Endothelial cell of umbilical vein (primary cell): ENCODE results near the gene TRAPPC2L.

Experiments used
- EZH2 ChIP-seq: IDR thresholded peaks from 2 replicates; pipeline ENCODE4 v1.6.1; 2012; ENCODE audit warnings: borderline replicate concordance, low read depth, mild to moderate bottlenecking, moderate library complexity, low read length, inconsistent platforms; ENCODE audit not compliant: severe bottlenecking
- FOS ChIP-seq: IDR thresholded peaks from 2 replicates; pipeline ENCODE4 v1.6.1; 2011; ENCODE audit warnings: mild to moderate bottlenecking, low read length, moderate library complexity, borderline replicate concordance; ENCODE audit not compliant: insufficient read depth
- JUN ChIP-seq: IDR thresholded peaks from 2 replicates; pipeline ENCODE4 v1.6.1; 2011; ENCODE audit warnings: borderline replicate concordance, low read depth; ENCODE audit not compliant: insufficient read length, insufficient read depth
- MAX ChIP-seq: IDR thresholded peaks from 2 replicates; pipeline ENCODE4 v1.6.1; 2011; ENCODE audit not compliant: insufficient read depth, insufficient read length
- MYC ChIP-seq: IDR thresholded peaks from one replicate; pipeline ENCODE4 v1.6.1; 2011; ENCODE audit warnings: mild to moderate bottlenecking, low read depth, low read length
- POLR2A ChIP-seq: IDR thresholded peaks from 2 replicates; pipeline ENCODE4 v1.6.1; 2012; ENCODE audit warnings: low read depth, mild to moderate bottlenecking, control low read depth, low read length
- POLR2AphosphoS5 ChIP-seq: IDR thresholded peaks from 2 replicates; pipeline ENCODE4 v1.6.1; 2012; ENCODE audit warnings: low read depth, mild to moderate bottlenecking, control low read depth, low read length, moderate library complexity; ENCODE audit not compliant: insufficient read depth
- TF ChIP-seq, protein P1 (sequence below), 2 donors: IDR thresholded peaks; 1 replicate in 1 of 2; 2 replicates in 1 of 2; pipeline ENCODE4 v1.5.1; 2011; ENCODE audit warnings: low read length in 2 of 2, mild to moderate bottlenecking in 2 of 2, moderate library complexity in 2 of 2, control low read depth in 1 of 2, inconsistent platforms in 1 of 2, low read depth in 1 of 2; ENCODE audit not compliant: insufficient read depth in 1 of 2; ENCODE audit errors: extremely low read depth in 1 of 2

DNA sequence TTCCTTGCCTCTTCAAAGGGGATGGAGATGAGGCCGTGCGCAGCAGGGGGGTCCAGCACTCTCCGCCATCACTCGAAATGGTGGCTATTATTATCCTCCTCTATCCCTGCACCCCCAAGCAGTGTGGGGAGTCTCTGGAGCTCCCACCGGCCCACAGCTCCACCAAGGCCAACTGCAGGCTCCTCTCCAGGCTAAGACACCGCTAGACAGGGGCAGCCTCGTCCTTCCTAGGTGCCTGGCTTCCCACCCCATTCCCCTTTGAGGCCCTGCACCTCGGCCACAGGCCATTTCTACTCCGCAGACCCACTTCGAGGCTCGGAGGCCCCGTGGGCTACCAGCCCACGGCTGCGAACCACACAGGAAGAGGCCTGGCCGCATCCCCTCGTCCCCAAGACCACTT, 49.1 kb downstream of the TRAPPC2L start:
- TF ChIP-seq, protein P1, sequence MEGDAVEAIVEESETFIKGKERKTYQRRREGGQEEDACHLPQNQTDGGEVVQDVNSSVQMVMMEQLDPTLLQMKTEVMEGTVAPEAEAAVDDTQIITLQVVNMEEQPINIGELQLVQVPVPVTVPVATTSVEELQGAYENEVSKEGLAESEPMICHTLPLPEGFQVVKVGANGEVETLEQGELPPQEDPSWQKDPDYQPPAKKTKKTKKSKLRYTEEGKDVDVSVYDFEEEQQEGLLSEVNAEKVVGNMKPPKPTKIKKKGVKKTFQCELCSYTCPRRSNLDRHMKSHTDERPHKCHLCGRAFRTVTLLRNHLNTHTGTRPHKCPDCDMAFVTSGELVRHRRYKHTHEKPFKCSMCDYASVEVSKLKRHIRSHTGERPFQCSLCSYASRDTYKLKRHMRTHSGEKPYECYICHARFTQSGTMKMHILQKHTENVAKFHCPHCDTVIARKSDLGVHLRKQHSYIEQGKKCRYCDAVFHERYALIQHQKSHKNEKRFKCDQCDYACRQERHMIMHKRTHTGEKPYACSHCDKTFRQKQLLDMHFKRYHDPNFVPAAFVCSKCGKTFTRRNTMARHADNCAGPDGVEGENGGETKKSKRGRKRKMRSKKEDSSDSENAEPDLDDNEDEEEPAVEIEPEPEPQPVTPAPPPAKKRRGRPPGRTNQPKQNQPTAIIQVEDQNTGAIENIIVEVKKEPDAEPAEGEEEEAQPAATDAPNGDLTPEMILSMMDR (IDR thresholded peaks at IDR 0.05; ENCODE audit: extremely low read depth in 1 of 2, insufficient read depth in 1 of 2, low read depth in 1 of 2, low read length in 2 of 2), result no peak
- TF ChIP-seq MAX, result no peak
- no peak for TF ChIP-seq JUN
- TF ChIP-seq POLR2A, result no peak
- no peak for TF ChIP-seq POLR2AphosphoS5
- TF ChIP-seq EZH2, result no peak
- TF ChIP-seq FOS, result no peak
- TF ChIP-seq MYC, result no peak
